K562 (cell line): ENCODE results near the gene PRKG1. TPM values are rescaled to one million over a fixed set of nuclear protein-coding genes. Genes with fewer than 3 reads are reported as not detected.

Source experiments
- ATAC-seq: fragments of 200-7000 bp; cut with Tn5 transposase; 3 replicates; pipeline ENCODE4 v1.9.1; 2020; ENCODE audit warnings: moderate library complexity
- BruUV-seq: library from RNA; stranded (reverse); fragments of 400-500 nt; replicated peaks from 2 replicates; lab custom pipeline; 2021; lab: Mats Ljungman, UMichigan
- CTCF ChIA-PET: fragments of 300-600 bp; formaldehyde crosslinking; extraction: SDS; loops from one replicate; lab custom pipeline; 2021; ENCODE audit warnings: low intra/inter-chr PET ratio; lab: Yijun Ruan, JAX
- POLR2A ChIA-PET: fragments of 300-600, 350-650 bp; sonication (Branson Sonifier 250); formaldehyde crosslinking; extraction: SDS; loops from one replicate; lab custom pipeline; 2021; ENCODE audit warnings: antibody characterized with exemption, inconsistent platforms; lab: Yijun Ruan, JAX
- DNase-seq, 4 experiments: peaks; one replicate each; pipeline versions ENCODE4 v3.0.0 to v3.0.0-alpha.2; 2011 to 2018; ENCODE audit warnings: low spot score in 3 of 4, mixed read lengths in 3 of 4; ENCODE audit errors: extremely low read depth in 1 of 4
- FAIRE-seq: peaks from 2 replicates; lab custom pipeline; 2011; peaks lifted over from hg19 to GRCh38; lab: Jason Lieb, UNC
- H2AFZ ChIP-seq: 2 replicates; pipeline ENCODE4 v1.6.0; 2011; ENCODE audit warnings: low read depth, low read length, control low read depth, inconsistent platforms
- H3K27ac ChIP-seq: fragments of 200-600 bp; 3 replicates; pipeline ENCODE4 v1.8.0; 2011; ENCODE audit warnings: low read depth, mild to moderate bottlenecking, control low read depth, inconsistent platforms, low read length, moderate library complexity, mixed read lengths; ENCODE audit errors: extremely low read depth
- H3K27me3 ChIP-seq, 2 experiments: fragments of 300-600 bp in 1 of 2; 2 replicates in 1 of 2; 3 replicates in 1 of 2; pipeline versions ENCODE4 v1.6.0 to v1.8.0; 2011; ENCODE audit warnings: inconsistent platforms in 2 of 2, low read length in 2 of 2, mild to moderate bottlenecking in 1 of 2, mixed read lengths in 1 of 2, moderate library complexity in 1 of 2; ENCODE audit not compliant: control insufficient read depth in 2 of 2, insufficient read depth in 2 of 2
- H3K36me3 ChIP-seq: fragments of 300-600 bp; 3 replicates; pipeline ENCODE4 v1.8.0; 2011; ENCODE audit warnings: mild to moderate bottlenecking, low read length, inconsistent platforms; ENCODE audit not compliant: control insufficient read depth, insufficient read depth
- H3K4me1 ChIP-seq, 2 experiments: fragments of 200-600 bp in 1 of 2; replicated peaks in 1 of 2; 2 replicates in 1 of 2; 3 replicates in 1 of 2; pipeline versions ENCODE4 v1.5.1 to v1.8.0; 2011; ENCODE audit warnings: inconsistent platforms in 2 of 2, low read length in 2 of 2, mild to moderate bottlenecking in 1 of 2, mixed read lengths in 1 of 2, moderate library complexity in 1 of 2; ENCODE audit not compliant: control insufficient read depth in 2 of 2, insufficient read depth in 2 of 2
- H3K4me2 ChIP-seq: 2 replicates; pipeline ENCODE4 v1.6.1; 2011; ENCODE audit warnings: low read length, control low read depth, inconsistent platforms, mixed read lengths; ENCODE audit not compliant: insufficient read depth
- H3K4me3 ChIP-seq: fragments of 200-600 bp; sonication (generic), shearing (Covaris generic); 2 replicates; pipeline ENCODE4 v1.5.1; 2016; ENCODE audit warnings: control low read depth, inconsistent platforms
- H3K79me2 ChIP-seq: fragments of 200-600 bp; 3 replicates; pipeline ENCODE4 v1.8.0; 2011; ENCODE audit warnings: low read length, inconsistent platforms; ENCODE audit not compliant: control insufficient read depth, insufficient read depth
- H3K9ac ChIP-seq, 2 experiments: 2 replicates each; pipeline versions ENCODE4 v1.6.0 to v1.6.1; 2011; ENCODE audit warnings: low read depth in 2 of 2, low read length in 2 of 2, control low read depth in 1 of 2, inconsistent platforms in 1 of 2, mild to moderate bottlenecking in 1 of 2, mixed read lengths in 1 of 2; ENCODE audit not compliant: insufficient read depth in 1 of 2
- H3K9me1 ChIP-seq: one replicate; pipeline ENCODE4 v1.6.0; 2011; ENCODE audit warnings: inconsistent platforms, mild to moderate bottlenecking, low read length, moderate library complexity; ENCODE audit not compliant: control insufficient read depth, insufficient read depth
- H3K9me3 ChIP-seq: replicated peaks from 2 replicates; pipeline ENCODE4 v1.5.1; 2011; ENCODE audit warnings: low read depth, low read length, inconsistent platforms; ENCODE audit not compliant: control insufficient read depth, insufficient read depth
- H4K20me1 ChIP-seq: replicated peaks from 2 replicates; pipeline ENCODE4 v1.6.1; 2011; ENCODE audit warnings: low read length, inconsistent platforms, mixed read lengths; ENCODE audit not compliant: control insufficient read depth, insufficient read depth
- CTCF ChIP-seq, 3 experiments: IDR thresholded peaks in 2 of 3; conservative IDR thresholded peaks in 1 of 3; 2 replicates each; pipeline ENCODE4 v1.5.1; 2011 to 2012; ENCODE audit warnings: low read length in 3 of 3, mild to moderate bottlenecking in 3 of 3, control low read depth in 2 of 3, improper control_type of control experiment in 1 of 3, inconsistent platforms in 1 of 3, low read depth in 1 of 3, mixed read lengths in 1 of 3, moderate library complexity in 1 of 3; ENCODE audit not compliant: insufficient read depth in 2 of 3
- RAD21 ChIP-seq, 2 experiments: fragments of 250-450 bp in 1 of 2; fragments of 450-650 bp in 1 of 2; sonication (Bioruptor Pico) in 1 of 2; formaldehyde crosslinking in 1 of 2; IDR thresholded peaks in 1 of 2; conservative IDR thresholded peaks in 1 of 2; 2 replicates each; pipeline versions ENCODE4 v1.4.0 to v1.8.0; 2020 to 2022; ENCODE audit warnings: mild to moderate bottlenecking in 2 of 2, moderate library complexity in 1 of 2
- WGBS: fragments of 100-300 bp; shearing (Covaris generic); methylation state at CpG from one replicate; pipeline ENCODE4 v1.1.6; 2016; ENCODE audit warnings: low coverage, mixed read lengths; ENCODE audit not compliant: insufficient coverage; ENCODE audit errors: missing lambda C conversion rate; 5-methylcytosine and 5-hydroxymethylcytosine counted together
- in situ Hi-C: fragments of 300-500 bp; cut with MboI; formaldehyde crosslinking; loops from 4 replicates; pipeline ENCODE4 v1.15.0; 2018; ENCODE audit warnings: inconsistent platforms, mixed read lengths
- intact Hi-C: fragments of 100-400 bp; cut with micrococcal nuclease; formaldehyde crosslinking; loops from 2 replicates; pipeline ENCODE4 v1.14.2; 2022
- polyA plus RNA-seq, 8 experiments: library from polyadenylated mRNA; depleted of rRNA in 4 of 8; stranded (reverse) in 5 of 8; unstranded in 3 of 8; fragments of >200 nt; fragmentation: Nextera tagmentation in 2 of 8; fragmentation: Illumina TruSeq in 1 of 8; extraction: Ambion mirVana in 2 of 8; extraction: Trizol in 1 of 8; gene quantifications; 2 replicates each; pipeline versions ENCODE4 v1.2.1 to v1.2.3, GENCODE V29; 2011 to 2014; ENCODE audit warnings: inconsistent platforms in 1 of 8, missing spikeins in 1 of 8
- total RNA-seq, 7 experiments: library from RNA; depleted of rRNA in 6 of 7; stranded (reverse); fragments of >200 nt in 6 of 7; fragmentation: Illumina TruSeq in 2 of 7; extraction: Trizol in 2 of 7; gene quantifications; 2 replicates each; pipeline versions ENCODE4 v1.2.1 to v1.2.3, GENCODE V29; 2011 to 2021; ENCODE audit warnings: low replicate concordance in 1 of 7
- TF ChIP-seq, protein P1 (sequence below): sonication (generic); formaldehyde crosslinking; IDR thresholded peaks from 2 replicates; pipeline ENCODE4 v1.8.1; 2023; ENCODE audit warnings: mild to moderate bottlenecking, missing genetic modification reagents

PRKG1 gene
- total and polyA plus RNA-seq, 9 of the 15 experiments (the other 6 are each of a cell fraction or from before 2014, with no cell fraction given): 0.22 TPM; not detected in 8

DNA sequence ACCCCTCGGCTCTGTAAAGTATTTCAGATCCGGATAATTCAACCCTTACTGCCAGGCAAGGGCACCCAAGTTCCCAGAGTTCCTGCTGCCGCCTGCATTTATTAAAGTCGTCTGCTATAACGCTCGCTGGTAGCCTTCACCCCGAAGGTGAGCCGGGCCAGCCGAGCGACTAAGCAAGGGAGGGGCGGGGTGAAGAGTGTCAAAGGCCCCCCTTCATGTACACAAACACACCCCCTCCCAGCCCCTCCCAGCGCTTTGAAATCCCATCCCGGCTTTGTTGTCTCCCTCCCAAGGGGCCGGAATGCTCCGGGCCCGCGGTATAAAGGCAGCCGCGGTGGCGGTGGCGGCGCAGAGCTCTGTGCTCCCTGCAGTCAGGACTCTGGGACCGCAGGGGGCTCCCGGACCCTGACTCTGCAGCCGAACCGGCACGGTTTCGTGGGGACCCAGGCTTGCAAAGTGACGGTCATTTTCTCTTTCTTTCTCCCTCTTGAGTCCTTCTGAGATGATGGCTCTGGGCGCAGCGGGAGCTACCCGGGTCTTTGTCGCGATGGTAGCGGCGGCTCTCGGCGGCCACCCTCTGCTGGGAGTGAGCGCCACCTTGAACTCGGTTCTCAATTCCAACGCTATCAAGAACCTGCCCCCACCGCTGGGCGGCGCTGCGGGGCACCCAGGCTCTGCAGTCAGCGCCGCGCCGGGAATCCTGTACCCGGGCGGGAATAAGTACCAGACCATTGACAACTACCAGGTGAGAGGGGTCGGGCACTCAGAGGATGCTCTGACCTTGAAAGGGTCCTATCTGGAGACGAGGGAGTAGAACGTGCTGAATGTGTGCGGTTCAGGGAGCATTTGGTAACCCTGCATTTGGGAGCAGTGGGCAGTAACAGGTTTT lies 1239.9 kb downstream of the PRKG1 start, which contains the start of gene DKK1:
Gene DKK1 (plus strand): TSS at position 349 of the 889 bp plus-strand sequence. CDS start 154 bp downstream, at position 503.
- in situ Hi-C loops (no loop called here), intact Hi-C loops (loop anchor here (5.0 kb wide), 1 partner anchor 173 kb away; no protein-coding TSS in a partner anchor)
- FAIRE-seq: no peak
- Histone ChIP-seq H3K4me2 (no peak within 1 kb of the TSS), H3K36me3 (no peaks in the 10 kb centered on the region), H3K27me3 (no peaks in the 10 kb centered on the region), H3K79me2 (no peaks in the 10 kb centered on the region)
- no TSS peak for BruUV-seq
- ATAC-seq: peak; percentile 63
- peak; percentile 16 to 36 (median 31); a peak in 3 of 6 replicates for TF ChIP-seq CTCF (IDR thresholded peaks at IDR 0.05 in 2 of 3, conservative IDR thresholded peaks at IDR 0.05 in 1 of 3; ENCODE audit: insufficient read depth in 2 of 3, low read depth in 1 of 3, low read length in 3 of 3)
- 0 out of 4 replicates have a peak, but pooled peaks of 1 of the 2 experiments have one; percentile 7 for TF ChIP-seq RAD21 (CRISPR knock-in tag; conservative IDR thresholded peaks at IDR 0.05 in 1 of 2, IDR thresholded peaks at IDR 0.05 in 1 of 2)
- TF ChIP-seq, protein P1, sequence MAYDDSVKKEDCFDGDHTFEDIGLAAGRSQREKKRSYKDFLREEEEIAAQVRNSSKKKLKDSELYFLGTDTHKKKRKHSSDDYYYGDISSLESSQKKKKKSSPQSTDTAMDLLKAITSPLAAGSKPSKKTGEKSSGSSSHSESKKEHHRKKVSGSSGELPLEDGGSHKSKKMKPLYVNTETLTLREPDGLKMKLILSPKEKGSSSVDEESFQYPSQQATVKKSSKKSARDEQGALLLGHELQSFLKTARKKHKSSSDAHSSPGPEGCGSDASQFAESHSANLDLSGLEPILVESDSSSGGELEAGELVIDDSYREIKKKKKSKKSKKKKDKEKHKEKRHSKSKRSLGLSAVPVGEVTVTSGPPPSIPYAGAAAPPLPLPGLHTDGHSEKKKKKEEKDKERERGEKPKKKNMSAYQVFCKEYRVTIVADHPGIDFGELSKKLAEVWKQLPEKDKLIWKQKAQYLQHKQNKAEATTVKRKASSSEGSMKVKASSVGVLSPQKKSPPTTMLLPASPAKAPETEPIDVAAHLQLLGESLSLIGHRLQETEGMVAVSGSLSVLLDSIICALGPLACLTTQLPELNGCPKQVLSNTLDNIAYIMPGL (CRISPR knock-in tag): no peak
- TF ChIP-seq, all 486 proteins: peak for 2
- WGBS: 8% methylated on average over 54 of the region's 55 CpGs
- no peak within 1 kb of the TSS for H2AFZ ChIP-seq
- ChIA-PET CTCF (no interaction called here), POLR2A (no interaction called here)
- no peaks in the 10 kb centered on the region for H3K9me1 ChIP-seq
- no peak within 1 kb of the TSS for H3K27ac ChIP-seq
- no peaks in the 10 kb centered on the region; the same call in 1 of the 2 replicates for H3K9me3 ChIP-seq
- H4K20me1 ChIP-seq: no peaks in the 10 kb centered on the region
- DNase-seq: peak in 1 of 4 experiments; percentile 14
- H3K4me1 ChIP-seq: peaks cover 0 to 3% of the 10 kb centered on the region in 2 experiments; a peak in 1 of 5 replicates
- H3K4me3 ChIP-seq: no peak within 1 kb of the TSS
- H3K9ac ChIP-seq: no peak within 1 kb of the TSS
